ENCODE data around the gene ABHD8.
"Not testable (repeated sequence)": the region's sequence is repeated elsewhere in the genome, so short reads cannot be mapped to it uniquely, and the experiment has no call there.

Gene ABHD8

GRCh38 chr19:17294051-17294891 is 9.0 kb downstream of the ABHD8 start:
- no peak for FAIRE-seq

- FAIRE-seq = no peak
Measured at GRCh38 chr19:17293605-17294004, 9.6 kb downstream of the ABHD8 start.

DNA sequence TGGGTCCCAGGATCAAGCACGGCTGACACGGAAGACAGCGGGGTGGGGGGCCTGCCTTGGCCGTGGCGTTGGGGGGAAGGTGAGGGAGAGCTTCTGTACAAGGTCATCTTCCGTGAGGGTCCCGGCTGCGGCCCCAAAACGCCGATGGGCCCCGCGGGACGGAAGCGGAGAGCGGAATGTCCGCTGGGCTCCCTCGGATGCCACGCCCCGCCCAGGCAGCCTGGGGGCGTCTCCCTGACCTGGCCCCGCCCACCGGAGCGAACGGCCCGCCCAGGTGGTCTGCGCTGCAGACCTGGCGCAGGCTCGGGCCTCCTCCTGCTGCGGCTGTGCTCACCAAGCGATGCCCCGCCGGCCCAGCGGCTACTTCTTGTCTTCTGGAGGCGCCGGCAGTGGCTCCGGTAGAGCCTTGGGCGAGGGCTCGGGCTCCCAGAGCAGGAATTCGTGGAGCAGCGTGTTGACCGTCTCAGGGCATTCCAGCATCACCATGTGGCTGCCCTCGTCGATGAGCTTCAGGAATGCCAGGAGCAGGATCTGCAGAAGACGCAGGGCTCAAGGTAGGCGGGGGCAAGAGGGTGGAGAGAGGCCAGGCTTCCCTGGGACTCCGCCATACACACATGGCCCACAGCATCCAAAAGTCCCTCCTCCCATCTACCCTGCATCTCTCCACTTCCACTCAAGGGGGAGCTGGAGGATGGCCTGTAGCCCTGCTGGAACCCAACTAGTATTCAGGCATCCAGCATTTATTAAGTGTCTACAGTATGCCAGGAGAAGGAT is 10.7 kb downstream of the ABHD8 start:
- no peak for FAIRE-seq

DNA sequence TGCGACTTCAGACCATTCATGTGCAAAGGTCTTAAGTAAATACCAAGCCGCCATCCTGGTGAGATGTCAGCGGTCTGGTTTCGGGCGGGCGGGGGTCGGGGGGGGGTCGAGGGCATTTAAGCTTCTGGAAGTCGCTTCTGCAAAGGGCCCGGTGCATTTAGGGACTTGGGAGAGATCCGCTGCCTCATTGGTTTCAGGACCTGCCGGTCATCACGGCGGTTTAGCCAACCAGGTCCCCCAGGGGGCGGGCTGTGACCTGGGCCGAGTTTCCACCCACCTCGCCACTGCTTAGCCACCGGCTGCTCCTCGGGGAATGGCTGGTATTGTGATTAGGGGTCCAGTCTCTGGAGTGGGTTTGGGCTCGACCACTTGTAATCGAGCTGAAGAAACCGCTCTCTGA is 13.7 kb downstream of the ABHD8 start:
- no peak for FAIRE-seq

- no peak for FAIRE-seq
Measured at GRCh38 chr19:17286752-17287151, 16.5 kb downstream of the ABHD8 start.

GRCh38 chr19:17286263-17286662 is 17.0 kb downstream of the ABHD8 start:
- FAIRE-seq = no peak

- no peak for FAIRE-seq
Measured at GRCh38 chr19:17285415-17286135, 17.6 kb downstream of the ABHD8 start.

- FAIRE-seq = no peak
Measured at GRCh38 chr19:17283504-17283996, 19.7 kb downstream of the ABHD8 start.

- no peak for FAIRE-seq
Measured at GRCh38 chr19:17282488-17283125, 20.6 kb downstream of the ABHD8 start.

- no peak for FAIRE-seq
Measured at GRCh38 chr19:17281391-17282304, 21.6 kb downstream of the ABHD8 start, which contains the start of gene ANKLE1. TSS of gene ANKLE1 (plus strand) at chr19:17281901. CDS start at chr19:17281921, 20 bp downstream.

DNA sequence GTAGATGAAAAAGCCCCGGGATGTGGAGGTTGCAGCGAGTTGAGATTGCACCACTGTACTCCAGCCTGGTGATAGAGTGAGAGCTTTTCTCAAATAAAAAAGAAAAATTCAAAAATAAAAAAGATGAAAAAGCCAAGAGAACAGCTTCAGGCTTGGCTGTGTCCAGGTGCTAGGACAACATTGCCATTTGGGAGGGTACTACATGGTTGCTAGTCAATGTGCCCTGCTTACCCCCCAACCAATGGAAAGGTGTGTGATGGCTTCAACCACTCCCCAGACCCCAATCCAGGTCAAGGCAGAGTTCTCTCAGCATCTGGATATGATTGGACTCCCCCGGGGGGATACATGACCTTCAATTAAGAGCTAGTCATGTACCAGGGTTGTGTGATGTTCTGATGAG is 23.8 kb downstream of the ABHD8 start:
- FAIRE-seq = no peak

DNA sequence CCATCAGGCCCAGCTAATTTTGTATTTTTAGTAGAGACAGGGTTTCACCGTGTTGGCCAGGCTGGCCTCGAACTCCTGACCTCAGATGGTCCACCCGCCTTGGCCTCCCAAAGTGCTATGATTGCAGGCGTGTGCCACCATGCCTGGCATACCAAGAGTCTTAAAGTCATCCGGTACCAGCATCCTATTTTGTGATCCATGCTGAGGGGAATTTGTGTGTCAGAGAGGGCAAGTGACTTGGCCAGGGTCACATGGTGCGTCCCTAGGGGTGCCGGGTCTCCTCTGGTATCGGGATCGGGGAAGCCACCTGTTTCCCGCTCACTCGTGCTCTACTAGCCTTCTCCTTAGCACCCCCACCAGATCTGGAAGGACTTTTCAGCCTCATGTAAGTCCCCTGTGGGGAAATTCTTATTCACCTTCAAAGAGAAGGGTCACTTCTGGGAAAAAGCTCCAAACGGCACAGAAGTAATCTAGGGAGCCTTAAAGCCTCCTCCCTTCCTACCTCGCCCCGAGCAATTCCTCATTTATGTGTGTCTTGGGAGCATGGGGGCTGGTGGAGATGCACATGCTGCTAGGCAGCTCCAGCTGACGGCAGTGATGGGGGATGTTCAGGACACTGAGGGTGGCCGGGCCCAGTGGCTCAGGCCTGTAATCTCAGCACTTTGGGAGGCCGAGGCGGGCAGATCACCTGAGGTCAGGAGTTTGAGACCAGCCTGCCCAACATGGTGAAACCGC is 27.6 kb downstream of the ABHD8 start:
- no peak for FAIRE-seq

DNA sequence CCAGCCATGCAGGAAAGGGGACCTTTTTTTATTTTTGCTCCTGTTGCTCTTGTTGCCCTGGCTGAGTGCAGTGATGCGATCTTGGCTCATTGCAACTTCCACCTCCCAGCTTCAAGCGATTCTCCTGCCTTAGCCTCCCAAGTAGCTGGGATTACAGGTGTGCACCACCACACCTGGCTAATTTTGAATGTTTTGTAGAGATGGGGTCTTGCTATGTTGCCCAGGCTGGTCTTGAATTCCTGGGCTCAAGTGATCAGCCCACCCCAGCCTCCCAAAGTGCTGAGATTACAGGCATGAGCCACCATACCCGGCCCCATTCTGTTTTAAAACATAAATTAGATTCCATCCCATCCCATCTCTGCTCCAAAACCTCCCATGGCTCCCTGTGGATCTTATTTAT is 28.3 kb downstream of the ABHD8 start:
- not testable (repeated sequence) for FAIRE-seq

DNA sequence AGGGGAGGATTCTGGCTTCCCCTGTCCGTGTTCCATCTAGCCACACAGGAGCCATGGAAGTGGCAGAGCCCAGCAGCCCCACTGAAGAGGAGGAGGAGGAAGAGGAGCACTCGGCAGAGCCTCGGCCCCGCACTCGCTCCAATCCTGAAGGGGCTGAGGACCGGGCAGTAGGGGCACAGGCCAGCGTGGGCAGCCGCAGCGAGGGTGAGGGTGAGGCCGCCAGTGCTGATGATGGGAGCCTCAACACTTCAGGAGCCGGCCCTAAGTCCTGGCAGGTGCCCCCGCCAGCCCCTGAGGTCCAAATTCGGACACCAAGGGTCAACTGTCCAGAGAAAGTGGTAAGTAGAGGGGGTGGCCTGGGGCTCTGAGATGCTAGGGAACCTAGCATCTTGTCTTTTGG is 34.5 kb downstream of the ABHD8 start:
- FAIRE-seq = no peak

GRCh38 chr19:17266975-17267788 is 36.0 kb downstream of the ABHD8 start, which contains the start of gene BABAM1:
TSS of gene BABAM1 (plus strand) at chr19:17267443. CDS start at chr19:17268807, 1,364 bp downstream.
- FAIRE-seq = peak; percentile 98

GRCh38 chr19:17266589-17266974 is 36.6 kb downstream of the ABHD8 start:
- no peak for FAIRE-seq

- FAIRE-seq = no peak
Measured at GRCh38 chr19:17266026-17266425, 37.2 kb downstream of the ABHD8 start.

GRCh38 chr19:17264641-17264979 is 38.6 kb downstream of the ABHD8 start, which contains the start of gene USHBP1:
TSS of gene USHBP1 (minus strand) at chr19:17264745. CDS start at chr19:17264299, 446 bp downstream.
- no peak for FAIRE-seq

GRCh38 chr19:17263712-17264640 is 39.2 kb downstream of the ABHD8 start:
- no peak for FAIRE-seq
